Stomach (tissue), 4 donors: ENCODE results near the gene TEX26.

Experiments used
- POLR2A ChIP-seq, 4 donors: fragments of 450-650 bp; IDR thresholded peaks; one replicate each; pipeline ENCODE4 v1.6.1; 2016; ENCODE audit warnings: antibody characterized with exemption in 4 of 4, control low read depth in 2 of 4, mild to moderate bottlenecking in 1 of 4, moderate library complexity in 1 of 4
- TF ChIP-seq, protein P1 (sequence below), 7 experiments: fragments of 450-650 bp in 4 of 7; fragments of 200-600 bp in 3 of 7; sonication (generic) in 3 of 7; IDR thresholded peaks; one replicate each; pipeline ENCODE4 v1.5.1; 2016 to 2019; ENCODE audit warnings: antibody characterized with exemption in 7 of 7, control low read depth in 2 of 7, mild to moderate bottlenecking in 1 of 7

GRCh38 chr13:30910676-30911075 lies 21.8 kb upstream of the TEX26 start:
- TF ChIP-seq POLR2A (IDR thresholded peaks at IDR 0.05), result no peak
- TF ChIP-seq, protein P1, sequence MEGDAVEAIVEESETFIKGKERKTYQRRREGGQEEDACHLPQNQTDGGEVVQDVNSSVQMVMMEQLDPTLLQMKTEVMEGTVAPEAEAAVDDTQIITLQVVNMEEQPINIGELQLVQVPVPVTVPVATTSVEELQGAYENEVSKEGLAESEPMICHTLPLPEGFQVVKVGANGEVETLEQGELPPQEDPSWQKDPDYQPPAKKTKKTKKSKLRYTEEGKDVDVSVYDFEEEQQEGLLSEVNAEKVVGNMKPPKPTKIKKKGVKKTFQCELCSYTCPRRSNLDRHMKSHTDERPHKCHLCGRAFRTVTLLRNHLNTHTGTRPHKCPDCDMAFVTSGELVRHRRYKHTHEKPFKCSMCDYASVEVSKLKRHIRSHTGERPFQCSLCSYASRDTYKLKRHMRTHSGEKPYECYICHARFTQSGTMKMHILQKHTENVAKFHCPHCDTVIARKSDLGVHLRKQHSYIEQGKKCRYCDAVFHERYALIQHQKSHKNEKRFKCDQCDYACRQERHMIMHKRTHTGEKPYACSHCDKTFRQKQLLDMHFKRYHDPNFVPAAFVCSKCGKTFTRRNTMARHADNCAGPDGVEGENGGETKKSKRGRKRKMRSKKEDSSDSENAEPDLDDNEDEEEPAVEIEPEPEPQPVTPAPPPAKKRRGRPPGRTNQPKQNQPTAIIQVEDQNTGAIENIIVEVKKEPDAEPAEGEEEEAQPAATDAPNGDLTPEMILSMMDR (IDR thresholded peaks at IDR 0.05), result no peak
